HPDE6-E6E7 (cell line): Measurements from ENCODE around the gene ZNF473.

Experiments
- DNase-seq: peaks from one replicate; pipeline ENCODE4 v3.0.0; 2011; ENCODE audit warnings: missing footprints; ENCODE audit errors: extremely low spot score

The ZNF473 gene

DNA sequence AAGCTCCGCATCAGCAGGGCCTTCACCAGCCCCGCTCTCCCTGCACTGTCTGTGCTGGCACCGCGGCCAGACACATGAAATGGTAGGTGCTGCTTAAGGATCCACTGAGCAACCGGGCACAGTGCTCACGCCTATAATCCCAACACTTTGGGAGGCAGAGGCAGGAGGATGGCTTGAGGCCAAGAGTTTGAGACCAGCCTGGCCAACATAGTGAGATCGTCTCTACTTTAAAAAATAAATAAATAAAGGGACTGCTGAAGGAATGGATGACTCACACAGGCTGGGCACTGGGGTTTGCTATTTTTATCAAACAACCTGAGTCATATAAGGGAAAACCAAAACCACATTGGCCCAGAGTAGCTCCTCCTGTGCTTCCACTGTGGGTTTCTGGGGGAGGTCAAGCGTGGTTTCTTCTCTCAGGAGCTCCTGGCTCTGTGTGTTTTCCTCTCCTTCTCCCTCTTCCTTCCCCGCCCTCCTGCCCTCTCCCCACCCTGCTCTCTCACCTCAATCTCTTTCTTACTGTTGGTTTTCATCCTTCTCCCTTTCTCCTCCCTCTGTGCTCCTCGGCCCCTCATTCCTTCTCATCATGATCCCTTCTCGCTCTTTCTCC lies 21.9 kb upstream of the ZNF473 start:
- DNase-seq = peak; percentile 94

DNA sequence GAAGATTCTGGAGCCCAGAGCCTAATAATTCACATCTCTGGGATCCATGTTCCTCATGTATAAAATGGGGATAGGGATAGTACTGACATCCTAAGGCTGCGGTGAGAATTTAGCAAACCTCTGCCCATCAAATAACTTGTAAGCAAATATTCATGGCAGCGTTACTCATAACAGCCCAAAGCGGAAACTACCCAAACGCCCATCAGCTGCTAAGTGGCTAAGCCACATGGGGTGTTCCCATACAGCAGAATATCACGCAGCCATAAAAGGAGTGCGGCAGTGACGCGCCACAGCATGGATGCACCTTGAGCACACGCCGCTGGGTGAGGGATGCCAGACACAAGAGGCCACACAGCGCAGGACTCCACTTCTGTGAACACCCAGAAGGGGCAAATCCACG lies 20.4 kb upstream of the ZNF473 start:
- no peak for DNase-seq

DNA sequence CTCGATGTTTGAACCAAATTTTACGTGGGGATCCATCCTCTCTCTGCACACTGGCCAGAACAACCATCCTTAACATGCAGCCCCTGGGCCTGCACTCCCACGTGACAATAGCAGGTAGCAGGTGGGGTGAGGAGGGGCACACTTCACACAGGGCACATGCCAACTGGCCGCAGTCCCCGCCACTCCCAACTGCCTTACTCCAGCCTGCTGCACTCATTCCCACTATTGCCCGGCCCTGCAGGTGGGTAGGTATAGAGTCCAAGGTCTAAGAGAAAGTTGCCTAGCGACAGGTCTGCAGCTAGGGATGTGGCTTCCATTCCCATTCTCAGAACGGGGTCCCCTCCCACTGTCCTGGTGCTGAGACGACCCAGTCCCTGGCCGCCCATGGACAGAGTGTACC lies 18.6 kb upstream of the ZNF473 start:
- DNase-seq = no peak

DNA sequence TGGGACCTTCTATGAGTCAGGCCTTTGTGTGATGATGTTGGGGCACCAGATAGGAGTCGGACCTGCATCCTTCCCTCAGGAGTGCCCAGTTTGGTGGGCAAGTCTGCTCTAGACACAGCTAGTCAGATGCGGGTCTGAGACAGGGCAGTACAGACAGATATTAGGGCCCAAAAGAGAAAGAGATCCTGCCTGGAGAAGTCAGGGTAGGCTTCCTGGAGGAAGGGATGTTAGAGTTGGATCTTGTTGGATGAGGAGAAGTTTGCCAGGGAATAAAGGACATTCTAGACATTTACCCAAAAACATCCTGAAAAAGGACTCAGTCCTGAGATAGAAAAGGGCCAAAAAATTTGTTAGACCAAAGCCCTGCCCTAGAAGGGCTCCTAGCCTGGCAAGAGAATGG lies 17.9 kb upstream of the ZNF473 start:
- DNase-seq = no peak

GRCh38 chr19:50008532-50008931 lies 17.3 kb upstream of the ZNF473 start:
- no peak for DNase-seq

DNA sequence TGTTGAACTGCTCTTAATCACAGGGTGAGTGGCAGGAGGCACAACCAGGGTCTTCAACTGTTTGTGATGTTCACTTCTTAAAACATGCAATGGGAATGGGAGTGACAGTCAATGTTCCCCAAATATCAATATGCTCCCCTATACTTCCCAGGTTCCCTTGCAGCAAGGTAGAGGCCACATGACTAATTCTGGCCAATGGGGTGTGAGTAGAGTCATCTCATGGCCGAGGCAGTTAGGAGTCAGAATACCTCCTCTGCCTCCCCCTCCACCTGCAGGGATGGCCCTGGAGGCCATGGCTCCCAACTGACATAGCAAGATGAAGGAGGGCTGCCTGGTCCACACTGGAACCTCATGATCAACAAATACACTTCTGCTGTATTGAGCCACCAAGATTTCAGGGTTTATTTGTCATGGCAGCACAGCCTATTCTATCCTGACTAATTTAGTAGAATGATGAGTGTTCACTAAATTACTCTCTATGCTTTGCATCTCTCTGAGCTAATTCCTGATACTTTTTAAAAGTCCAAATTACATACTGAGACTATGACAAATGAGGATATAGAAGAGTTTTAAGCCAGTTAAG lies 9.5 kb upstream of the ZNF473 start:
- no peak for DNase-seq

GRCh38 chr19:50020481-50020880 lies 5.3 kb upstream of the ZNF473 start:
- no peak for DNase-seq

DNA sequence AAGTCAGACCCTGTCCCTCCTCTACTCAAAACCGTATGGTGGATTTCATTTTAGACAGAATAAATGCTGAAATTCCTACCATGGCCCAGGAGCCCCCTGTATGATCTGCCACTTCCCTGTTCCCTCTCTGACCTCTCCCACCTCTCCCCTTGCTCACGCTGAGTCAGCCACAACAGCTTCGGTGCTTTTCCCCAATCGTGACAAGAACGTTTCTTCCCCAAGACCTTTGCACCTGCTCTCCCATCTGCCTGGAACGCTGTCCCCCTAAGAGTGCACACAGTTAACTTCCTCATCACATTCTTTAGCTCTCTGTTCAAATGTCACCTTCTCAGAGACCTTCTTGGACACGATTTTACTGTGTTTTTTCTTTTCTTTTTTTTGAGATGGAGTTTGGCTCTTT lies 3.0 kb upstream of the ZNF473 start:
- no peak for DNase-seq

DNA sequence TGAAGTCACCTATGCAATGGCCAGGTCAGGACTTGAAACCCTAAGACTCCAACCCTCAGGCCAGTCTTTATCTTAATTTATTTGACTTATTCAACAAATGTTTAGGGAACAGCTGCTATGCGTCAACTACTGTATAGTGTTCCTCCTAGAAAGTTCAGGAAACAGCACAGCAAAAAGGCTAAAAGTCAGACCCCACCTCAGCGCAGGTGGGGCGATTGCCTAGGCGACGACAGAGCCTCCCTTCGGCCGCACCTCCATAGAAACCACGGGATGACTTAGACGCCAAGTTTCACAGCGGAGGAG lies 1.1 kb upstream of the ZNF473 start:
- DNase-seq = no peak

GRCh38 chr19:50025022-50025793 lies 597 bp upstream of the ZNF473 start, which contains the start of gene VRK3:
Gene VRK3 (minus strand): TSS chr19:50025372. CDS start chr19:50016162, 9,210 bp downstream.
- peak; percentile 97 for DNase-seq

- DNase-seq = no peak
Observed at GRCh38 chr19:50026550-50026906, 723 bp downstream of the ZNF473 start.

- DNase-seq = no peak
Observed at GRCh38 chr19:50030225-50030624, 4.4 kb downstream of the ZNF473 start.

DNA sequence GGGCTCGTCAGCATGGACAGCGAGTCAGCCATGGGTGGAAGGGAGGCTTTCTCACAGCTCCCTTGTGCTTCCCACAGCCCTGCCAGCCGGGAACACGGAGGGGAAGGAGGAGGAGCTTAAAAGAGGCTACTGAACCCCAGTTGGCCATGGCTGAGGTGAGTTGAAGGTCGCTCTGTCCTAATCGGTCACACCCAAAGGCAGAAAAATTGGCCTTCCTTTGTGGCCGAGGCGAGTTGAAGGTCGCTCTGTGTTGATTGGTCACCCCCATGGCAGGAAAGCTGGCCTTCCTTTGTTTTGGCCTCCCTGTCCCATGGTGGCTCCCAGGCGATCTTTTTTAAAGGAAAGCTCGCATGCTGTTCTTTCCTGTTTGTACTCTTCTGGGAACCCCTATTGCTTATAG lies 5.1 kb downstream of the ZNF473 start:
- no peak for DNase-seq

GRCh38 chr19:50036908-50037307 lies 11.1 kb downstream of the ZNF473 start:
- peak; percentile 36 for DNase-seq

DNA sequence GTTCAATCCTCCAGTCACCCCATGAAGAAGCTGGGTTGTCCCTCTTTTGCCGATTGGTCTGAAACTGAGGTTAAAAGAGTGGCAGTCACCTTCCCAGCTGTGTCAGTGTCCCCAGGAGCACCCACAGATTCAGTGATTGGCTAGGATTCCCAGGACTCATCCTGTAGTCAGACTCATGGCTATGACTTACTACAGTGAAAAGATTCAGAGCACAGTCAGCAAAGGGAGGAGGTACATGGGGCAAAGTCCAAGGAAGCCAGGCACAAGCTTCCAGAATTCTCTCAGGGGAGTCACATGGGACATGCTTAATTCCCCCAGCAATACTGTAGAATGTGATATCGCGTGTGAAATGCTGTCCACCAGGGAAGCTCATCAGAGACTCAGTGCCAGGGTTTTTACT lies 14.2 kb downstream of the ZNF473 start:
- DNase-seq = no peak

DNA sequence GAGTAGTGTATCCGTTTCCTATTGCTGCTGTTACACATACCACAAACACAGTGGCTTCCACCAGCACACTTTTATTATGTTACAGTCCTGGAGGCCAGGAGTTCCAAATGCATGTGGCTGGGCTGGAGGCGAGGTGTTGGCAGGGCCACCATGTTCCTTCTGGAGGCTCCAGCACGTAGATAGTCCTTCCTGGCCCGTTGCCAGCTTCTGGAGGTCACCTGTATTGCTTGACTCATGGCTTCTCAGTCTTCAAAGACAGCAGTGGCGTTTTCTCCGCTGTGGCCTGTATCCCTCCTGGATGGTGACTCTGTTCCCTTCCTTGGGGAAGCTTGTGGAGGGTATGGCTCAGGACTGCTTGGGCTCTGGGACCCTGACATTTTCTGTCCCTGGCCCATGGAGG lies 15.2 kb downstream of the ZNF473 start:
- no peak for DNase-seq

DNA sequence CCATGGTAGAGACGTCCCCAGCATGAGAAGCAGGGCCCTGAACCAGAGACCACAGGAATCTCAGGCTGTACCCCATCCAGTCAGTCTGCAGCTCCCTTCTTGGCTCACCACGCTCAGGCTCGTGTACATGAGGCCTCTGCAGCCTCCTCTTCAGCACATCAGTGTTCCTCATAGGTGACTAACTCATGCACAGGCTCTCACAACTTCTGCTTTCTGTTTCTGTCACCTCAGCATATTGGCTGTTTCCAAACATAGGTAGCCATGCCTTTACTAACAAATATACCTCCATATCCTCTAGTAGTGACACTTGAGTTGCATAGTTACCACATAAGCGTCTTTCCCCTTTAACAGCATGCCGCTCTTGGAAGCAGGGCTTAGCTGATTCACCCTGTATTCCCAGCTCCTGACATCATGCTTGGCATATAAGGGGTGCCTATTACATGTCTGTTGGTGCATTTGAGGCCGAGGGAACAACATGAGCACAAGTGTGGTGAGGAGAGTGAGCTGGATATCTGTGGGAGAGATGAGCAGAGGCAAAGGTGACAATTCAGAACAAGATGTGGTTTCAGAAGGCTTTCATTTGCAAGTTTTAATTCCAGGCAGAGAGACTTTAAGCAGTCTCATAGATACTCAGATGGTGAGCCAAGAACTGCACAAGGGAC lies 16.7 kb downstream of the ZNF473 start:
- DNase-seq = no peak

GRCh38 chr19:50043967-50044366 lies 18.2 kb downstream of the ZNF473 start:
- no peak for DNase-seq

- DNase-seq = no peak
Observed at GRCh38 chr19:50044922-50045321, 19.1 kb downstream of the ZNF473 start.

GRCh38 chr19:50046649-50047503 lies 21.1 kb downstream of the ZNF473 start:
- DNase-seq = no peak

- no peak for DNase-seq
Observed at GRCh38 chr19:50047671-50048070, 21.9 kb downstream of the ZNF473 start.
